Tibial nerve (tissue), 3 donors: ENCODE results near the gene CCDC92.

Source experiments
- CTCF ChIP-seq, 5 experiments: fragments of 200-600 bp in 3 of 5; fragments of 450-650 bp in 2 of 5; sonication (generic) in 3 of 5; IDR thresholded peaks; one replicate each; pipeline ENCODE4 v1.5.1; 2016 to 2019; ENCODE audit warnings: antibody characterized with exemption in 5 of 5, mild to moderate bottlenecking in 3 of 5, moderate library complexity in 2 of 5
- POLR2A ChIP-seq, 2 donors: fragments of 450-650 bp; IDR thresholded peaks; one replicate each; pipeline ENCODE4 v1.6.1; 2017; ENCODE audit warnings: antibody characterized with exemption in 2 of 2, mild to moderate bottlenecking in 2 of 2, moderate library complexity in 2 of 2

- TF ChIP-seq POLR2A (IDR thresholded peaks at IDR 0.05) (no peak), CTCF (IDR thresholded peaks at IDR 0.05) (no peak)
Observed at GRCh38 chr12:123897221-123897620, 75.4 kb downstream of the CCDC92 start.
